Endothelial cell of umbilical vein (primary cell): Measurements from ENCODE around the gene MRTFA.

Source experiments
- EZH2 ChIP-seq: IDR thresholded peaks from 2 replicates; pipeline ENCODE4 v1.6.1; 2012; ENCODE audit warnings: borderline replicate concordance, low read depth, mild to moderate bottlenecking, moderate library complexity, low read length, inconsistent platforms; ENCODE audit not compliant: severe bottlenecking
- GATA2 ChIP-seq: IDR thresholded peaks from 2 replicates; pipeline ENCODE4 v1.7.0; 2011; ENCODE audit warnings: low read depth, mild to moderate bottlenecking, moderate library complexity, mixed read lengths, low read length; ENCODE audit not compliant: insufficient read length, insufficient read depth
- MYC ChIP-seq: IDR thresholded peaks from one replicate; pipeline ENCODE4 v1.6.1; 2011; ENCODE audit warnings: mild to moderate bottlenecking, low read depth, low read length
- POLR2A ChIP-seq: IDR thresholded peaks from 2 replicates; pipeline ENCODE4 v1.6.1; 2012; ENCODE audit warnings: low read depth, mild to moderate bottlenecking, control low read depth, low read length
- POLR2AphosphoS5 ChIP-seq: IDR thresholded peaks from 2 replicates; pipeline ENCODE4 v1.6.1; 2012; ENCODE audit warnings: low read depth, mild to moderate bottlenecking, control low read depth, low read length, moderate library complexity; ENCODE audit not compliant: insufficient read depth
- TF ChIP-seq, protein P1 (sequence below), 2 donors: IDR thresholded peaks; 1 replicate in 1 of 2; 2 replicates in 1 of 2; pipeline ENCODE4 v1.5.1; 2011; ENCODE audit warnings: low read length in 2 of 2, mild to moderate bottlenecking in 2 of 2, moderate library complexity in 2 of 2, control low read depth in 1 of 2, inconsistent platforms in 1 of 2, low read depth in 1 of 2; ENCODE audit not compliant: insufficient read depth in 1 of 2; ENCODE audit errors: extremely low read depth in 1 of 2

DNA sequence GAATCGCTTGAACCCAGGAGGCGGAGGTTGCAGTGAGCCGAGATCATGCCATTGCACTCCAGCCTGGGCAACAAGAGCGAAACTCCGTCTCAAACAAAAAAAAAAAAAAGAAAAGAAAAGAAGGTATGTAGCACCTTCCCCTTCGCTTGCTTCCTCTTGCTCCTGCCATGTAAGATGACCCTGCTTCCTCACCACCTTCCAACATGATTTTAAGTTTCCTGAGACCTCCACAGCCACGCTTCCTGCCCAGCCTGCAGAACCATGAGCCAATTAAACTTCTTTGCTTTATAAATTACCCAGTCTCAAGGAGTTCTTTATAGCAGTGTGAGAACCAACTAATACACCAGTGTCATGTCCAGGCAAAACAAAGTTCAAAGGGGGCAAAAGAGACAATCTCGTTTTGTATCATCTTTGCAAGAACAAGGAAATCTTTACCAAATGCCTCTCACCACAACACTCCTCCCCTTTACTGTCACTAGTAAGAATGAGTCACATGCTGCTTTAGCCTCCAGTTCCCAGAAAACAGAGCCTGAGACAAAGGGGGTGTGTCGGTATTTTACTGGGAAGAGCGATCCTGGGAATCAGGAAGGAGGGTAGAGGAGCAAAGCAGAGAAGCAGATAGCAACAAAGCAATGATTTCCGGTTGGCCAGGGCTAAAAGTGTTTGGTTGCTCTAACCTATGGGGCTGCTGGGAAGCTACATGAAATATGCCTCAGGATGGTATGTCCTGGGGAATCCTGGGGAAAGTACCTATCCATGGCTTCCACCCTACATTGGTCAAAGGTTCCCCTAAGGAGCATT lies 32.3 kb upstream of the MRTFA start:
- TF ChIP-seq, protein P1, sequence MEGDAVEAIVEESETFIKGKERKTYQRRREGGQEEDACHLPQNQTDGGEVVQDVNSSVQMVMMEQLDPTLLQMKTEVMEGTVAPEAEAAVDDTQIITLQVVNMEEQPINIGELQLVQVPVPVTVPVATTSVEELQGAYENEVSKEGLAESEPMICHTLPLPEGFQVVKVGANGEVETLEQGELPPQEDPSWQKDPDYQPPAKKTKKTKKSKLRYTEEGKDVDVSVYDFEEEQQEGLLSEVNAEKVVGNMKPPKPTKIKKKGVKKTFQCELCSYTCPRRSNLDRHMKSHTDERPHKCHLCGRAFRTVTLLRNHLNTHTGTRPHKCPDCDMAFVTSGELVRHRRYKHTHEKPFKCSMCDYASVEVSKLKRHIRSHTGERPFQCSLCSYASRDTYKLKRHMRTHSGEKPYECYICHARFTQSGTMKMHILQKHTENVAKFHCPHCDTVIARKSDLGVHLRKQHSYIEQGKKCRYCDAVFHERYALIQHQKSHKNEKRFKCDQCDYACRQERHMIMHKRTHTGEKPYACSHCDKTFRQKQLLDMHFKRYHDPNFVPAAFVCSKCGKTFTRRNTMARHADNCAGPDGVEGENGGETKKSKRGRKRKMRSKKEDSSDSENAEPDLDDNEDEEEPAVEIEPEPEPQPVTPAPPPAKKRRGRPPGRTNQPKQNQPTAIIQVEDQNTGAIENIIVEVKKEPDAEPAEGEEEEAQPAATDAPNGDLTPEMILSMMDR (IDR thresholded peaks at IDR 0.05; ENCODE audit: extremely low read depth in 1 of 2, insufficient read depth in 1 of 2, low read depth in 1 of 2, low read length in 2 of 2), result no peak
- no peak for TF ChIP-seq POLR2A
- no peak for TF ChIP-seq POLR2AphosphoS5
- no peak for TF ChIP-seq EZH2
- TF ChIP-seq GATA2, result no peak
- TF ChIP-seq MYC, result no peak
